8988T (cell line): ENCODE results near the gene NAV3.

Source experiments
- DNase-seq: peaks from one replicate; pipeline ENCODE4 v3.0.0; 2011

Gene NAV3

DNA sequence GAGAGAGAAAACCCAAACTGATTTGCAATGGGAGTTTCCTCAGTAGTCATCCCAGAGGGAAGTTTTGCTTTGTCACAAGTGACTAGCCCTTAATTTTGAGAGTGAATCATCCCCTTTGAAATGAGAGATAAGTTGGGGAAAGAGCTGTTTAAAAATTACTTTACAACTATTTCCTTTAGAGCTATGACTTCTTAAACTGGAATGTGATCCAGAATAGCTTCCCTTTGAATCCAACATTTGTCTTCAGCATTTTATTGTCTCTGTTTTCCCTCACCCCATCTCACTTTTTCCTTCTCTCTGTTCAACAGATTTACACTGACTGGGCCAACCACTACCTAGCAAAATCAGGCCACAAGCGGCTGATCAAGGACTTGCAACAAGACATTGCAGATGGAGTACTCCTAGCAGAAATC, 109.3 kb downstream of the NAV3 start:
- DNase-seq: no peak

DNA sequence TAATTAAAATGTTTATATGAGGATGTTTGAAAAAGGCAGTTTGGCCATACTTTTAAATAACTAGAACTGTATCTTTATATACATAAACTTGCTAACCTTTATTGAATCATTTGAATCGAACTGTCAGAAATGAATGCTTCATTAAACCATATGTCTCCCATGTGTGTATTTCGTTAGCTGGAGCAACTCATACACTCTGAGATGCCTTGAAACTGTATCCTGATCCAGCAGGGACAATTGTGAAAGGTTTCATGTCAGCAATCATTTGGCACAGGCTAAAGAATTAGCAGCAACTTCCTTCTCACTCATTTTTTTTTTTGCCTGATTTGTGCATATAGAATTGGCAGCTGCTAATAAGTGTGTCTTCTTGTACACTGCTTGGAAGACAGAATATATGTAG, 109.9 kb downstream of the NAV3 start:
- DNase-seq: no peak

DNA sequence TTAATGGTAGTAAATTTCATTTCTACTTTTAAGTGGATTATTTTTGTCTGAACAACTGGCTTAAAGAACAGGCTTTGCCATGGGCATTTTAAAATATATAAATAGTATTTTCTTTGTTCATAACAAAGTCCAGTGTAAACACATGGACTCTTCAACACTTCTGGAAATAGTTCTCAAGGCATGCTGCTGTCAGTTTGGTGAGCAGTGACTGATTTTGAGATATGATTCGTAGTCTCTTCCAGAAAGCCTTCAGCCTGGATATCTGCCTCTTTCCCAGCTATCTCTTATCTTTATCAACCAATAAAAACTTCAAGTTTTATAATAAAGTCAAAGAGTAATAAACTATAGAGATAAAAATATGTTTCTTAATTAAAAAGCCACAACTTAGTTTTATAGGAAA, 110.7 kb downstream of the NAV3 start:
- no peak for DNase-seq

DNA sequence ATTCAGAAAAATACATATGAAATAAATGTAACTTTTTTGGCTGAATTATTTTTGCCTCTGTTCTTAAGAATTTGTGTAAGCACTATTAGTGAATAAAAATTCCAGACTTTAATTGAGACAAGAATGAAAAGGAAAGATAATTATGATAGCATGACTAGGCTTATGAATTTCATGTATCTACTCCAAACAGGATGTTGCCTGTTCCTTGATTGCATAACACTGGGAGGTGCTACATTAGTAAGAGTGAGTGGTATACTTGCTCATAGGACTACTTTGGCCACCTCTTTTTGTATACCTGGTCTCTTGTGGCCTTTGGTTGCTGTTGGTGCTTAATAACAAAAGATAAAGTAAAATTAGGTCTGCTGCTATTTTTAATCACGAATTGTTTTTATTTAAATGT, 112.8 kb downstream of the NAV3 start:
- no peak for DNase-seq

DNA sequence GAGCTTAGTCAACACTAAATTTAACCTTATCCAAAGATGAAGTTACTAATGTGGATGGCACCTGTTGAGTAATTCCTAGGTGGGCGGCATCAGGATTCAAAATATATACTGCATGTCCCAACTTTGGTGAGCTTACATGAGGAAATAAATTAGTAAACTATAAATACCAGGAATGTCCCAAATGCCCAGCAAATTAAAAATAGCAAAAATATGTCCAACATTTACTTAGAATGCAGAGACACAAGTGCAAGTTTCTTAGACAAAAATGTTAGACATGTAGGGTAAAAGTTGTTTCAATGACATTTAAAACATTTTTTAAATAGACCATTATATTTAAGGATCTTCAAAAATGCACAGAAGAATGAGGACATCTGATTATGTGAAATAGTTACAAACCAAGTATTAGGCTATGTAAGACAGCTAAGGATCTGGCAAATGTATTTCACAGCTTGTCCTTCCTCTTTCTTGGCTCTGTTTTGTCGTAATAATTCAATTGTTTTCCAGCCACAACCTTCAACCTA, 115.9 kb downstream of the NAV3 start:
- DNase-seq: no peak

DNA sequence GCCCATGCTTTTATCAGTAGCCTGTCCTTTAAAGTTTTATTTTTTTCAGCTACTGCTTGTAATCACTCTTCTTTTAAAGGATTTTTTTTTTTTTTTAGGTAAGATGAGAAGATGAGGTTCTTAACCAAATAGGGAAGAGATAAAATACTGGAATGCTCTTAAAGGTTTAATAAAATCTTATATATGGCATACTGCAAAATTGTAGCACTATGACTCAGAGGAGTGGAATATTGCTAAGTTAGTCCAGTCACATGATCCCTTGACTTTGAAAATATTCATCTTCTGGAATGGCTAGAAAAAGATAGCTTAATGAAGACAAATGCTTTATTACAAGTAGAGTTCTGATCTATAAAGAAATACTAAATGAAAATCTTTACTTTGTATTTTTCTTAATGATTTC, 116.6 kb downstream of the NAV3 start:
- no peak for DNase-seq

DNA sequence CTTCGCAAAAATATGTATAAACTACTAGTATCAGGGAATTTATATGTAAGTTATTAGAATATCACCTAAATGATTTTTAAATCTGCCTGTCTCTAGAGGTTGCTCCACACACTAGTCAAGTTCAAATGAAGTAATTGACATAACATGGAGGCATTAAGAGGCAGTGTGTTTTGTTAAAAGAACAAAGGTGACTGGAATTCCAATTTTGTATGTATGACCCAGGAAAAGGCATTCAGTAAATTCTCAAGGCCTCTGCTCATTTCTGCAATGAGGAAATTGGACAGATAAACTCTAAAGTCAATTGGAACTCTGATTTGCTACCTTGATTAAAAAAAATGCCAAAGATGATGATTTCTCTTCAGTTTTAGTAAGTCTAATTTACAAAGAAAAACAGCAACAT, 117.1 kb downstream of the NAV3 start:
- no peak for DNase-seq

DNA sequence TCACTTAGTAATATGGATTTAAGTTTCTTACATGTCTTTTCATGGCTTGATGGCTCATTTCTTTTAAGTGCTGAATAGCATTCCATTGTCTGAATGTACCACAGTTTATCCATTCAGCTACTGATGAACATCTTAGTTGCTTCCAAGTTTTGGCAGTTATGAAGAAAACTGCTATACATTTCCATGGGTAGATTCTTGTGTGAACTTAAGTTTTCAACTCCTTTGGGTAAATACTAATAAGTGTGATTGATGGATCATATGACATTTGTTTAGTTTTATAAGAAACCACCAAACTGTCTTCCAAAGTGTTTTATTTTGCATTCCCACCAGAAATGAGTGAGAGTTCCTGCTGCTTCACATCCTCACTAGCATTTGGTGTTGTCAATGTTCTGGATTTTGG, 119.2 kb downstream of the NAV3 start:
- DNase-seq: no peak

DNA sequence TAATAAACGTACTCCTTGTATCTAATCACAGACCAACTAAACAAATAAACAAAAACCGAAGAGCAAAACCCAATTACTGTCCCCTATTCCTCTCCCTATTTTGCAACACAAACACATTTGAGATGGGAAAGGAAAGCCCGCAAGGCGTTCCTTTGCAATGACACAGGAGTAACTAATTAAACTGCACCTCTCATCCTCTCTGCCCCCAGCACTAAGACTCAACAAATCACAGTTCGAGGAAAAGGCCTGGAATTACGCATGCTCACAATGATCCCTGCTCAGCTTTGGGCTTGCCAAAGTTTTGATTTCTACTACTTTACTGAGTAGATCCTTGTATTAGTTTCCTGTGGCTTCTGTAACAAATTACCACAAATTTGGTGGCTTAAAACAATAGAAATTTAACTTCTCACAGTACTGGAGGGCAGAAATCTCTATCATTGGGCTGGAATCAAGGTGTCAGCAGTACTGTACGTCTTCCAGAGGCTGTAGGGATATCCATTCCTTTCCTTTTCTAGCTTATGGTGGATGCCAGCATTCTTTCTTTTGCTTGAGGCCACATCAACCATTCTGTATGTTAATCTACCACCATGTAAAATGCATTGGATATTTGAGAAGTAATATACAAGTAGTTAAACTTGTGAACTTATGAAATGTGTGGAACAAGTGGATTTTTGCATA, 123.0 kb downstream of the NAV3 start:
- DNase-seq: no peak

DNA sequence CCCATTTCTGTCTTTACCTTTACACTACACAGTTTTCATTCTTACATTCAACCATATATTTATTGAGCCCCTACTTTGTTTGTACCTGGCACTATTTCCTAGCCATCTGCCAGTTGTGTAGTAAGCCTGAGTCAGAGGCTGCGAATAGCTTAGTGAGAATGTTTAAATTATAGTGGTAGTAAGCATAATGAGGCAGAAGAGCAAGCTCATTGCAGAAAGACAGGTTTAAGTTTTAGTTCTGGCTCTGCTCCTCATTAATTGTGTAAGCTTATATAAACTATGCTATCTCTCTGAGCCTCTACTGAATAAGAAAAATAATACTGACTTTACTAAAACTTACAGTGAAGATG, 123.5 kb downstream of the NAV3 start:
- DNase-seq: no peak

DNA sequence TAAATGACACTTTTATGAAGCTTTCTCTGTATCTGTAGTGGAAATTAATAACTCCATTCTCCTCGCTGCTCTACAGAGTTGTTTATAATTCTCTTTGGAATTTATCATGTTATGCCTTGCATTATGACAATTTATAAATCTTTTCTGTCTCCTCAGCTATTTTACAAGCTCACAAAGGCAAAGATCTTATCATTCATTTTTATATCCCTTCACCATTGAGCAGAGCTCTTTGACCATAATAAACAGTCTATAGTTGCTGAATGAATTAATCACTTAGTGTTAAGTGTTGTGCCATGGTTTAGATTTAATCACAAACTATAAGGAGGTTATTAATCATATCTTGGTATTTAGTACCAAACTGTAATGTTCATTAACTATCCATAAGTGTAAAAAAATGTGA, 126.4 kb downstream of the NAV3 start:
- DNase-seq: no peak

DNA sequence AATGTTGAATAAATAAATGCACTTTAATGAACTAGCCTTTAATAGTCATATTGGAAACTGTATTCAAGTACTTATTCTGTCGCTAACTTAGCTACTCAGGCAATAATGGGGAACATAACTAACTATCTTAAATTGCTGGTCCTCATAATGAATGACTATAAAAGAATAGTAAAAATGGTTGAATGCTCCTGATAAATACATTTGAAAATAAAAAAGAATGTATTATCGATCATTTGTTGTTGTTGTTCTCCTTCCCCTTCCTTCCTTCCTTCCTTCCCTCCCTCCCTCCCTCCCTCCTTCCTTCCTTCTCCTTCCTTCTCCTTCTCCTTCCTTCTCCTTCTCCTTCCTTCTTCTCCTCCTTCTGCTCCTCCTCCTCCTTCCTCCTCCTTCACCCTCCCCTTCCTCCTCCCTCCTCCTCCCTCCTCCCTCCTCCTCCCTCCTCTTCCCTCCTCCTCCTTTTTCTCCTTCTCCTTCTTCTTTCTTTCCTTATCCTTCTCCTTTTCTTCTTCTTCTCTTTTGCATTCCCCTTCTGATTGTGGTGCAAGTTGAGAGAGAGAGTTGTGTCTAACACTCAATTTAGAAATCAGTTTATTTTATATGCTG, 133.0 kb downstream of the NAV3 start:
- DNase-seq: no peak

DNA sequence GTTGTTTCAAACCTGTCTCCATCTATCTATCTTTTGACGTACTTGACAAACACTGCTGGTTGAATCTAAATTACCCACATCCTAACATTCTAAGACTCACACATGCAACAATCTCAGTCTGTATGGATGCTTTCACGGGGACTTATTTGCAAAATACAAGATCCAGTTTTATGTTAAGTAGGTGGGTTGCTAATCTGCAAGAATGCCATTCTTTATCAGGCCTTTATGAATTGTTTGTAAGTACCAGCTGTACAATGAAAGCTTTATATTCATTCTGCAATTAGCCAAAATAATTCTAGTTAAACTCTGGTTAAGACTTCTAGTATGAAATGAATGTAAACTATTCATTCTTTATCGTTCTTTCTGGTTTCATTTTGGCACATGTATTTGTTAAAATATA, 135.1 kb downstream of the NAV3 start:
- no peak for DNase-seq

DNA sequence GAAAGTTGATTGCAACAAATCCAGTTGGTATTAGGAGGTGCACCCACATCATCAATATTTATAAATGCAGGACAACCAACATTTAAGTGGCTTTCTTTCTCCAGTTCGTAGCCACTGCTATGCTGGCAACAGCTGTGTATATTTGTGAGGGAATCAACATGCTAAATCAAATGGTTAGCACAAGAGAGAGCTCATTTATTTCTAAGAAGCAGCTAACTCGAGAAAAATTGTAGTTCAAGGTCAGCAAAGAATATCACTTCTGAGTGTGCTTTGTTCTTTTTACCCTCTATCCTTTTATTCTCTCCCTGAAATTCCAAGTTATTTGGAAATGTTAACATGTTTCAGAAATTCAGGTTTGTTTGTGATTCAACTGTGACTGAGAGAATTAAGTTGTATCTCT, 137.3 kb downstream of the NAV3 start:
- DNase-seq: no peak

DNA sequence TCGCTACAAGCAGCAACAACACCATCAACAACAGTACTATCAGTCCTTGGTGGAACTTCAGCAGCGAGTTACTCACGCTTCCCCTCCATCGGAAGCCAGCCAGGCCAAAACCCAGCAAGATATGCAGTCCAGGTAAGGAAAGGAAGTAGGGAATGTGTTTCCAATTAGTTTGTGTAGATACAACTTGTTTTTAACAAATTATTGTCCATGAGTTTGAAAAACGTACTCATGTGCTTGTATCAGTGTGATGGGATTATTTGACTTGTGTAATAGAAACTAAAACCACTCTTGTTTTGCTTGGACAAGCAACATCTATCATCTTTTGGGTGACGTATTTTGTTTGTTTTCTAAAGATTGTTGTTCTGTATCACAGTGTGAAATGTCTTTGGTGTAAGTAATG, 137.9 kb downstream of the NAV3 start:
- DNase-seq: no peak

DNA sequence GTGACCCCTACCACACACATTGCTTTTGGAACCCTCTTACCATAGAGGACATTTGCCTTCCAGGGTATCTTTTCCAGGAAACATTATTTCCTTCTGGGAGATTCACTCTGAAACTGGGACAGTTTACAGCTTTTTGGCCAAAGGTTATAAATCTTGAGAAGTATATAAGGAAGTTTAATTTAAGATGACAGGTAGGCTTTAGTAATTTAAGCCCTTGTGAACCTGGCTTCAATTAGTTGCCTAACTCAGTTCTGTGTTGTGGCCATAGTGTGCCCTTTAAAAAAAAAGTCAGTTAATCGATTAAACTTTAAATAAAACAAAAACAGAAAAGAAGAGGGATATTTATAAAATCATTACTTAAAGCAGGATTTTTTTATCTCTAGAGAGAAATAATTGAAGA, 142.9 kb downstream of the NAV3 start:
- DNase-seq: no peak

DNA sequence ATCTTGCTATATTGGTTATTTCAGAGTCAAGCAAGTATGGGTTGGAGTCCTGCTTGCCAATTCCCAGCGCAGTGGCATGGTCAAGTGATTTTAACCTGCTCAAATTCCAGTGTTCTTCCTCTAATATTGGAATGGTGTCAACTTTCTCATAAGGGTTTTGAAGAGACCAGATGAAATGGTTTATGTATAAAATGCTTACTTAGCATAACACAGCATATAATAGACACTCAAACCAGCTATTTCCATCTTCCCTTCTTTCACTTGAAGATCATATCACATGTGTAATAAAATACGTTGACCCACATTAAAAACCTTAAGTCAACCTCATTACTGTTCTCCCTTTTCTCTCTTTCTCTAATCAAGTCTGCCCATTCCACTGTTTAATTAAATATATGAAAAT, 144.0 kb downstream of the NAV3 start:
- DNase-seq: no peak

DNA sequence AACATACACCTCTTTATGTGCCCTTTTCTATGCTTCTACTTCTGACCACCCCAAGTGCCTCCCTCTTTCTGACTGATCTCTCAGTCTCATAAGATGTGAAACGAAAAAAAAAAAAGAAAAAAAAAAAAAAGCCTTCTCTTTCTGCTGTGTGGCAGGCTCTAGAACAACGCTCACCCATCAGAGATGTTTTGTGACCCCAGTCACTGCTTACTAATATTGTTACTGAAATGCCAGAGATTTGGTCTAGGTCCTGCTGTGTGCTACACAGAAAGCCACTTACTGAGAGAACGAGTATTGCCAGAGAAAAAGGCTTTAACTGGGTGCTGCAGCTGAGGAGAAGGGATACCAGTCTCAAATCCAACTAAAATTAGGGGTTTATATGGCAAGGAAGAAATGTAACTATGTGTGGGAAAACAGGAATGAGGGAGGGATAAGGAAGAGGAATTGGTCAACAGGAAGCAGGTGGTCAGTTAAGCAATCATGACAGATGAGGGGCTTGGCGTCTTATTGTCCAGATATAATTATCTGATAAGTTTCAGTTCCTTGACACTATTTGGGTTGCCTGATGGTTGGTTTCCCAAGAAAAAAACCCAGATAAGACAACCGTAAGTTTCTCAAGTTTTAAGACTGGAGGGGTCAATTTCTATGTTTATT, 149.0 kb downstream of the NAV3 start:
- DNase-seq: no peak

DNA sequence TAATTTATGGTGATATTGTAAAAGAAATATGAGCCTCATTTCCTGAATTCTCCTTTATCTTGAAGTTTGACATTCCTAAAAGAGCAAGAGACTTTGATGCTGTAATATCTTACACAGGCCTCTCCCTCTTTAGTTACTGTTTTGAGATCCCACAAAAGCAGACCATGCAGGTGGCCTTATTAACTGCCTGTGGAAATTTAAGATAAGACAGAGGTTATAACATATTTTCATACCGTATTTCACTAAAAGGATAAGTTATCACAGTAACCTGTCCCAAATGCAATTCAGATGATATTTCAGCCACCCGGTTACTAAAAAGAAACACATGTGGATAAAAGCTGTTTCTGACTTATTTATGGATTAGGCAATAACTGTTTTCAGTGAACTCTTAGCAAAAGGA, 150.1 kb downstream of the NAV3 start:
- no peak for DNase-seq

DNA sequence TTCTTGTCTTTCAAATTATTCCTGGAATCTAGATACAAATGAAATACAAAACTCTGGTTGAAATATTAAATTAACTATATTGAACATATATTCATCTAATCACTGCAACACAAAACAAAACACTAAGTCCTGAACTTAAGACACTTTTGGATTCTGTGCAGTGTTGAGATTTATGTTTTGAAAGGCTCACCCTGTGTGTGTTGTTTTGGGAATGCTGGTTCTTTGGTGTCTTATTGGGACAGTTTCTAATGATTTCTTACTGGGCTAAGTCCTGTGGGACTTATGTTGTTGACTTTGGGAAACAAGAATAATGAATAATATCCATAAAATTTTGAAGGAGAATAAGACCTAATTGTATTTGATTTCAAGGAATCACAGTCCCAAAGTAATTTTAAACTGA, 153.2 kb downstream of the NAV3 start:
- DNase-seq: no peak

DNA sequence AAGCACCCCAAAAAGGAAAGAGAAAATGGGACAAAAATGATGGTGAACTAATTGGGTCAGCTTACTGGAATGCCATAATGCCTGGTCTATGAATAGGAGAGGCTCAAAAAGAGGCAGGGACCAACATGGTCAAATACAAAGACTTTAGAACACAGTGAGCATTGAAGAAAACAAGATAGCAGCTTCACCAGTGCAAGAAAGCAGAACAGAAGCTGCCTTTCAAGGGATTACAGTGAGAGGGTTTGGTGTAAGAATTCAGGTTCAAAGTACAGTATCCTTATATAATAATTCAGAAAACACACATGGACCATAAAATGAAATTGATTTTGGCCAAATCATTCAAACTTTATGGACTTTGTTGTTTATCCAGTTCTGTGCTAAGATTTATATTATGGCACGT, 162.1 kb downstream of the NAV3 start:
- DNase-seq: no peak

DNA sequence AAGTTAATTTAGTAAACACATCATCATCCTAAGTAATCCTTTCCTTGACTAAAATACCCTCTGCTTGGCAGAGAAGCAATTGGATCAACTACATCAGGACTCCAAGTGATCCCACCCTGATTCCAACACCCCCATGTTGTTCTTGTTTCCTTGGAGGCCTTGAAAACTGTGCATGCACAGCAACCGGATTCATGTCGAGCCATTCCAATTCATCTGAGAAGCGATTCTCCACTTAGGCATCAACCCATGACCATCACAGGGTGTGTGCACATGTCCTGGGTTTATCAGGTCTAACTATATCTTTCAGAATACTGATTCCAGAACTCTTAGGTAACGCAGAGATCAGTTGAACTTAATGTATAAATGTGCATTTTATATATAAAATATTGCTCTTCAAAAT, 163.0 kb downstream of the NAV3 start:
- no peak for DNase-seq

DNA sequence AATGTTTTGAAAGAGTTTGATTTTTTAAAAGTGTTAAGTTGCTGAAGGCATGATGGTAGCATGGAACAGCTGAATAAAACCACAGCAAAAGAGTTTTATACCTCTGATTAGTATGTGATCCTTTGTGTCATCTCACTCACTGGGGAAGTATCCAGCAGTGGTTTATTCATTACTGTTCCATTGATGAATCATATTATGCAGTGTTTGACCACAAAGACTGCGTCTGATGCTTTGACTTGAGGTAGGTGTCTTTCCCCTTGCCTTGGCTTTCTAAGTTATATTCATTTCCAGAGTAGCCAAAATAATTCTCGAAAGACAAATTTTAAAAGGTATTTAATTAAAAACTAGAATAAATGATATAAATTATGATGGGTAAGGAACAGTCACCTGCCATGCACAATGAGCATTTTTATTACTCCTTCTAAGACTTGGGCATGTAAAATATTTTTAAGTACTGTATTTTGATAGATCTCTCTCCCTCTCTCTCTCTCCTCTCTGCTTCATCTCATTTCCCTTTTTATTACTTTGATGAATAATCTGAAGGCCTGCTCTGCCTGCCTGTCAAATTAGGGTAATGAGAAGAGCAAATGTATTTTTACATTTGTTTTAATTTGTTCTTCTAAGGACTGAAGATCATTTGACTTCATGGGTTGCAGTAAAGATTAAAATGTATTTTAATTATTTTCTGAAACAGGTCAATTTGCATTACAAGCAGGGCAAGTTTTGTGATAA, 164.9 kb downstream of the NAV3 start:
- DNase-seq: no peak

DNA sequence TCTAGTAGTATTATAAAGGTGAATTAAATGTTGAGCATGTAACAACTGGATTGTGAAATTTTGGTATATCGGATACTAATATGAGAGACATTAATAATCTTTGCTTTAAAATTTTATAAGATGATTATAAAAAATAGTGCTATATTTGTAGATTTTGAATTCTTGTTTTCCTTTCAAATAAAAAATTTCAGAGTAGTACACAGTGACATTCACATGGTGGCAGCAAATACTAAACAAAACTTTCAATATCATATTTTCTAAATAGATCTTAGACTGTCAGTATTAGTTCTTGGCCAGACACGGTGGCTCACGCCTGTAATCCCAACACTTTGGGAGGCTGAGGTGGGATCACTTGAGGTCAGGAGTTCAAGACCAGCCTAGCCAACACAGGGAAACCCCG, 166.0 kb downstream of the NAV3 start:
- no peak for DNase-seq
